GM23338 (cell line): ENCODE results near the gene SLC35A2. TPM values are rescaled to one million over a fixed set of nuclear protein-coding genes. Genes with fewer than 3 reads are reported as not detected.

ENCODE experiments used
- ATAC-seq: fragments of 200-7000 bp; cut with Tn5 transposase; 3 replicates; pipeline ENCODE4 v1.9.1; 2020
- DNase-seq: peaks from one replicate; pipeline ENCODE4 v3.0.0-alpha.2; 2015; ENCODE audit warnings: low spot score
- H2AFZ ChIP-seq: fragments of 200-600 bp; sonication (generic); 2 replicates; pipeline ENCODE4 v1.8.0; 2016; ENCODE audit warnings: antibody characterized with exemption, mild to moderate bottlenecking, moderate library complexity
- H3F3A ChIP-seq: fragments of 200-600 bp; sonication (generic); replicated peaks from 2 replicates; pipeline ENCODE4 v1.8.0; 2017; ENCODE audit warnings: antibody characterized with exemption, mixed run types, low read depth
- H3K27ac ChIP-seq: fragments of 200-600 bp; sonication (generic); 2 replicates; pipeline ENCODE4 v1.6.1; 2016; ENCODE audit warnings: low read depth
- H3K27me3 ChIP-seq: fragments of 200-600 bp; sonication (generic); 2 replicates; pipeline ENCODE4 v1.8.0; 2016; ENCODE audit warnings: mild to moderate bottlenecking, mixed run types, moderate library complexity; ENCODE audit not compliant: insufficient read depth
- H3K36me3 ChIP-seq: fragments of 200-600 bp; sonication (generic); 2 replicates; pipeline ENCODE4 v1.8.0; 2016; ENCODE audit warnings: mild to moderate bottlenecking; ENCODE audit not compliant: insufficient read depth
- H3K4me1 ChIP-seq: fragments of 200-600 bp; sonication (generic); 2 replicates; pipeline ENCODE4 v1.8.0; 2016; ENCODE audit warnings: mild to moderate bottlenecking, moderate library complexity; ENCODE audit not compliant: insufficient read depth
- H3K4me2 ChIP-seq: fragments of 200-600 bp; sonication (generic); 2 replicates; pipeline ENCODE4 v1.7.1; 2017; ENCODE audit warnings: mixed run types
- H3K4me3 ChIP-seq: fragments of 200-600 bp; sonication (generic); 2 replicates; pipeline ENCODE4 v1.6.1; 2016; ENCODE audit warnings: mixed run types
- H3K79me2 ChIP-seq: fragments of 200-600 bp; sonication (generic); replicated peaks from 2 replicates; pipeline ENCODE4 v1.8.0; 2017; ENCODE audit warnings: mild to moderate bottlenecking; ENCODE audit not compliant: insufficient read depth
- H3K9me2 ChIP-seq: fragments of 200-600 bp; sonication (generic); 2 replicates; pipeline ENCODE4 v1.8.0; 2017; ENCODE audit not compliant: insufficient read depth
- H4K20me1 ChIP-seq: fragments of 200-600 bp; sonication (generic); replicated peaks from 2 replicates; pipeline ENCODE4 v1.8.0; 2017; ENCODE audit warnings: mild to moderate bottlenecking; ENCODE audit not compliant: insufficient read depth
- H3K27ac Mint-ChIP-seq: 2 replicates; pipeline ENCODE4 v1.8.0; 2020; ENCODE audit warnings: inconsistent platforms, mild to moderate bottlenecking, moderate library complexity, mixed read lengths
- H3K27me3 Mint-ChIP-seq: 3 replicates; pipeline ENCODE4 v1.8.0; 2022; ENCODE audit warnings: low read depth, mild to moderate bottlenecking, moderate library complexity, mixed read lengths, inconsistent platforms; ENCODE audit not compliant: insufficient read depth, poor library complexity
- H3K36me3 Mint-ChIP-seq: 3 replicates; pipeline ENCODE4 v1.8.0; 2021; ENCODE audit warnings: low read depth, mild to moderate bottlenecking, inconsistent platforms, moderate library complexity, mixed read lengths
- H3K4me1 Mint-ChIP-seq: 3 replicates; pipeline ENCODE4 v1.8.0; 2020; ENCODE audit warnings: mild to moderate bottlenecking, inconsistent platforms, mixed read lengths
- H3K4me3 Mint-ChIP-seq: 3 replicates; pipeline ENCODE4 v1.8.0; 2021; ENCODE audit warnings: moderate library complexity, mild to moderate bottlenecking, inconsistent platforms, mixed read lengths
- H3K9me3 Mint-ChIP-seq: 3 replicates; pipeline ENCODE4 v1.8.0; 2020; ENCODE audit warnings: moderate library complexity, mild to moderate bottlenecking, inconsistent platforms, mixed read lengths
- CREB1 ChIP-seq: fragments of 250-450 bp; sonication (Bioruptor Pico); IDR thresholded peaks from 2 replicates; pipeline ENCODE4 v1.5.0; 2020; ENCODE audit warnings: low read depth, mild to moderate bottlenecking, moderate library complexity
- CTCF ChIP-seq, 2 experiments: fragments of 200-600 bp in 1 of 2; sonication (generic) in 1 of 2; conservative IDR thresholded peaks; 2 replicates each; pipeline versions ENCODE4 v1.5.1 to v1.6.1; 2016 to 2017; ENCODE audit warnings: antibody characterized with exemption in 2 of 2, low read depth in 2 of 2, mild to moderate bottlenecking in 2 of 2, moderate library complexity in 1 of 2
- ETS1 ChIP-seq: IDR thresholded peaks from 2 replicates; pipeline ENCODE4 v1.6.1; 2016; ENCODE audit warnings: antibody characterized with exemption
- EZH2 ChIP-seq: fragments of 200-600 bp; sonication (generic); IDR thresholded peaks from one replicate; pipeline ENCODE4 v1.8.0; 2017; ENCODE audit warnings: antibody characterized with exemption, mild to moderate bottlenecking, low read depth; ENCODE audit not compliant: unreplicated experiment
- EZH2phosphoT487 ChIP-seq: fragments of 200-600 bp; sonication (generic); IDR thresholded peaks from one replicate; pipeline ENCODE4 v1.8.1; 2018; ENCODE audit warnings: antibody characterized with exemption; ENCODE audit not compliant: unreplicated experiment
- JUNB ChIP-seq: IDR thresholded peaks from one replicate; pipeline ENCODE4 v1.6.1; 2016; ENCODE audit warnings: antibody characterized with exemption; ENCODE audit not compliant: unreplicated experiment
- NANOG ChIP-seq: IDR thresholded peaks from 2 replicates; pipeline ENCODE4 v1.6.1; 2016; ENCODE audit warnings: antibody characterized with exemption, borderline replicate concordance
- POLR2AphosphoS5 ChIP-seq: IDR thresholded peaks from 2 replicates; pipeline ENCODE4 v1.6.1; 2016; ENCODE audit warnings: antibody characterized with exemption, low read depth
- REST ChIP-seq: IDR thresholded peaks from one replicate; pipeline ENCODE4 v1.6.1; 2018; ENCODE audit warnings: antibody characterized with exemption; ENCODE audit not compliant: unreplicated experiment
- STAT1 ChIP-seq: IDR thresholded peaks from one replicate; pipeline ENCODE4 v1.6.1; 2016; ENCODE audit warnings: antibody characterized with exemption; ENCODE audit not compliant: unreplicated experiment
- ZNF114 ChIP-seq: fragments of 250-450 bp; sonication (Bioruptor Pico); IDR thresholded peaks from 2 replicates; pipeline ENCODE4 v1.5.0; 2020; ENCODE audit warnings: mild to moderate bottlenecking, moderate library complexity
- ZNF331 ChIP-seq: fragments of 250-450 bp; sonication (Bioruptor Pico); IDR thresholded peaks from 2 replicates; pipeline ENCODE4 v1.5.0; 2020; ENCODE audit warnings: low read depth, mild to moderate bottlenecking, moderate library complexity
- ZNF462 ChIP-seq: fragments of 250-450 bp; sonication (Bioruptor Pico); IDR thresholded peaks from 2 replicates; pipeline ENCODE4 v1.5.0; 2020; ENCODE audit warnings: mild to moderate bottlenecking, moderate library complexity
- polyA plus RNA-seq: library from polyadenylated mRNA; unstranded; fragments of >200 nt; fragmentation: Nextera tagmentation; extraction: Ambion mirVana; gene quantifications from 2 replicates; pipeline ENCODE4 v1.2.1, GENCODE V29; 2016
- total RNA-seq: library from RNA; depleted of rRNA; stranded (reverse); fragments of >200 nt; shearing (Covaris generic); gene quantifications from 2 replicates; pipeline ENCODE4 v1.2.3, GENCODE V29; 2014

The SLC35A2 gene
- total and polyA plus RNA-seq, 2 experiments from 2014 or later, result 13.0 to 16.4 TPM

- H3K4me3 ChIP-seq, result peak overlapping the region; percentile 60
- no peak overlapping the region for H3K27ac Mint-ChIP-seq
- no peaks in the 10 kb centered on the region for H3K9me3 Mint-ChIP-seq
- H3K79me2 ChIP-seq, result peaks cover 15% of the 10 kb centered on the region
- no peaks in the 10 kb centered on the region for H4K20me1 ChIP-seq
- H3K4me3 Mint-ChIP-seq, result peak overlapping the region; percentile 69
- H3K27me3 Mint-ChIP-seq, result peaks cover 2% of the 10 kb centered on the region
- DNase-seq (peak; percentile 57), ATAC-seq (peak; percentile 81)
- peaks cover 21% of the 10 kb centered on the region for H3K36me3 Mint-ChIP-seq
- peak overlapping the region; percentile 76 for H3K4me2 ChIP-seq
- 0 out of 2 replicates have a peak, but pooled peaks cover 3% of the 10 kb centered on the region for H3K4me1 ChIP-seq
- H3K9me2 ChIP-seq, result no peaks in the 10 kb centered on the region
- peaks cover 10% of the 10 kb centered on the region for H3K4me1 Mint-ChIP-seq
- H3K36me3 ChIP-seq, result no peaks in the 10 kb centered on the region; the same call in 1 of the 2 replicates
- TF ChIP-seq REST (no peak), STAT1 (no peak), EZH2phosphoT487 (no peak), ZNF331 (CRISPR knock-in tag) (no peak), ZNF462 (CRISPR knock-in tag) (no peak), ETS1 (no peak), EZH2 (no peak), NANOG (no peak), ZNF114 (CRISPR knock-in tag) (no peak), CREB1 (CRISPR knock-in tag) (no peak), POLR2AphosphoS5 (no peak; the same call in none of the 2 replicates), JUNB (no peak), CTCF (conservative IDR thresholded peaks at IDR 0.05; ENCODE audit: low read depth in 2 of 2) (no peak)
- H2AFZ ChIP-seq, result no peak overlapping the region
- H3K27me3 ChIP-seq, result no peaks in the 10 kb centered on the region
- no peaks in the 10 kb centered on the region for H3F3A ChIP-seq
- no peak overlapping the region for H3K27ac ChIP-seq
Measured at GRCh38 chrX:48890934-48891401, 20.5 kb downstream of the SLC35A2 start.
